ENCODE results near the gene AAGAB.
"Not testable (repeated sequence)": the region's sequence is repeated elsewhere in the genome, so short reads cannot be mapped to it uniquely, and the experiment has no call there.

AAGAB gene

DNA sequence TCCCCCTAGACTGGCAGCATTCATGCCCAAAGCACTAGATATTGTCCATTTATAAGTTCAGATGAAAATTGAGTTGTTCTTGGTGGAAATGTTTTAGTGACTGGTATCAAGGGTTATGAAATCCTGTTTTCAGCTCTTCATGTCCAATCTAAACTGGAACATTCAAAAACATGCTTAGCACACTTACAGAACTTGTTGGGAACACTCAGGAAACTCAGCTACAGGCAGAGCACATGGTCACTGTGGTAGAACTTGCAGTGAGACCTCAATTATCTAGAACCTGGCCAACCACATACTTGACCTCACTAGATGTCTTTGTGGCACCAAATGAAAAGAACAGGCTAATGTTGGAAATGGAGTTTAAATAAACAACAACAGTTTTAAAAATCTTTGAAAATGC lies 100.2 kb downstream of the AAGAB start:
- DNase-seq: no peak
- Mint-ChIP-seq H3K27ac (peak overlapping the region; percentile 6), H3K27me3 (no peaks in the 10 kb centered on the region), H3K4me3 (no peak overlapping the region), H3K36me3 (ENCODE audit: low read depth) (peaks cover 36% of the 10 kb centered on the region), H3K9me3 (no peaks in the 10 kb centered on the region), H3K4me1 (ENCODE audit: low read depth) (peaks cover 71% of the 10 kb centered on the region)

DNA sequence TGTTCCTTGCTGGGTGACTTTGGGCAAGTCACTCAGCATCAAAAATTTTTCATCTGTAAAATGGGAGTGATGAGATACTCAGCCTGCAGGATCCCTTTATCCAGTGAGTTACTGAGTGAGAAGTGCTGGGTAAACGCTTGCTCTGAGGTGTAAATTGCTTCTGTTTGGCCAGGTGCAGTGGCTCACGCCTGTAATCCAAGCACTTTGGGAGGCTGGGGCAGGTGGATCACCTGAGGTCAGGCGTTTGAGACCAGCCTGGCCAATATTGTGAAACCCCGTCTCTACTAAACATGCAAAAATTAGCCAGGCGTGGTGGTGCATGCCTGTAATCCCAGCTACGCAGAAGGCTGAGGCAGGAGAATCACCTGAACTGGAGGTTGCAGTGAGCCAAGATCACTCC lies 101.4 kb downstream of the AAGAB start:
- H3K4me3 Mint-ChIP-seq, H3K9me3 Mint-ChIP-seq, H3K27me3 Mint-ChIP-seq, DNase-seq: not testable (repeated sequence)
- Mint-ChIP-seq H3K36me3 (ENCODE audit: low read depth) (peaks cover 36% of the 10 kb centered on the region), H3K27ac (peak overlapping the region; percentile 40), H3K4me1 (ENCODE audit: low read depth) (peaks cover 76% of the 10 kb centered on the region)

DNA sequence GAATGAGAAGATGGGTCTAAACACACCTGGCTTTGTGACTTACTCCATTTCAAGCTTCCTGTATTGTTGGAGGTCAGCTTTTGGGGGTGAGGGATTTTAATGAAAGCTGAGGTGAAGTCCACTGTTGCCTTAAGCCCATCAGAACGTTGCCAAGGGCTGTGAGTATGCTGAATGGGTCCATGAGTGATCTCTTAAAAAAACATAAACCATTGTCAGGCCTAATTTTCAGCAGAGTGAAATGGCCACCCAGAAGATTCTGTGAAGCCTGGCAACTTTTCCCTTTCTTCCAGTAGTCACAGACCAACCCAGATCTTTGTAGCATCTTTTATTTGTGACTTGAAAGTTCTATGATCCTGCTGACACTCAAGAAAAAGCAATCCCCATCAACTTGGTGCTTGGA lies 102.0 kb downstream of the AAGAB start:
- Mint-ChIP-seq H3K4me1 (ENCODE audit: low read depth) (peaks cover 76% of the 10 kb centered on the region), H3K27ac (peak overlapping the region; percentile 28), H3K4me3 (no peak overlapping the region), H3K27me3 (no peaks in the 10 kb centered on the region), H3K9me3 (no peaks in the 10 kb centered on the region), H3K36me3 (ENCODE audit: low read depth) (peaks cover 31% of the 10 kb centered on the region)
- DNase-seq: peak; percentile 5

All from activated T-cell treated with anti-CD3 and anti-CD28 coated beads, Interleukin-2, amount 50 U/mL, for 24 hours (primary cell).